GM21360 (cell line): ENCODE data around the gene CRABP2.

ENCODE experiments used
- ATAC-seq: cut with Tn5 transposase; IDR thresholded peaks from one replicate; pipeline ENCODE4 v1.9.1; 2021; ENCODE audit warnings: mild to moderate bottlenecking, moderate library complexity; ENCODE audit not compliant: unreplicated experiment

CRABP2 gene

DNA sequence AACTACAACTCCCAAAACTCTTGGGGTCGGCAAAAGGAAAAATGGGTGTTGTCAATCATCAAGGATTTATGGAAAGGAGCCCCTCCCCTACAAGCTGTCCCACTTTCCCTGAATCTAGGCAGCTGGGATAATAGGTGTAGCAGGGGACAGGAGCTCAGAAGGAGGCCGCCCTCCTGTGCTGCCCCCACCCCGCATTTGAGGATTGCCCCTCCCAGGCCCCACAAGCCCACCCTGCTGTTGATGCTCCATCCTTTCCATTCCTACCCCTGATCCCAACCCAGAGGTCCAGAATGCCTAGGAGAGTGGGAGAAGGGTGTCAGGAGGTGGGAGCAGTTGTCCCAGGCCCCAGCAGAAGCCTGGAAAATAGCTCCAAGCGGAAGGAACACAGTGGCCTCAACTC, 37.4 kb upstream of the CRABP2 start:
- ATAC-seq = no peak

GRCh38 chr1:156742017-156742416, 36.6 kb upstream of the CRABP2 start:
- ATAC-seq = no peak

DNA sequence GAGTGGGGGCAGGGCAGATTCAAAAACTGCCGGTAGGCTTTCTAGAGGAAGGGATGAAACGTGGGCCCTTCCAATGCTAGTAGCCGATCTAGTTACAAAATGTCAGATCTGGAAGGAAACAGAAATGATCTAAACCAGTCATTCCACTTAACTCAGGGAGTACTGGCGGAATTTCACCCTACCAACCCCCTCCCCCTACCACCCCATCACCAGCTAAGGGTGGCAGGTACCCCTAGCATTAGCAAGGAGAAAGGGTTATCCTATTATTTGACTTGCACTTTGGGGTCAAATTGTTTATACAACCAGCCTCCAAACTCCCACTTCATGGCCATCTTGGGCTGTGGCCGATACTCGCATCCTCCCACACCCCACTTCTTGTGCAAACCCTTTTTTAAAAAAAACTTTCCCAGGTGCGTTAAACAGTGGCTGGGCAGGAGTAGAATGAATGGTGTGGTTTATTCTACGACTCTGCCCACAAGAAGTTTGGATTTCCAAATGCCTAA, 36.1 kb upstream of the CRABP2 start:
- no peak for ATAC-seq

GRCh38 chr1:156740741-156741480, 35.5 kb upstream of the CRABP2 start, which contains the start of gene MRPL24:
Gene MRPL24 (minus strand): TSS chr1:156741088. CDS start chr1:156738704, 2,384 bp downstream.
- peak; percentile 77 for ATAC-seq

DNA sequence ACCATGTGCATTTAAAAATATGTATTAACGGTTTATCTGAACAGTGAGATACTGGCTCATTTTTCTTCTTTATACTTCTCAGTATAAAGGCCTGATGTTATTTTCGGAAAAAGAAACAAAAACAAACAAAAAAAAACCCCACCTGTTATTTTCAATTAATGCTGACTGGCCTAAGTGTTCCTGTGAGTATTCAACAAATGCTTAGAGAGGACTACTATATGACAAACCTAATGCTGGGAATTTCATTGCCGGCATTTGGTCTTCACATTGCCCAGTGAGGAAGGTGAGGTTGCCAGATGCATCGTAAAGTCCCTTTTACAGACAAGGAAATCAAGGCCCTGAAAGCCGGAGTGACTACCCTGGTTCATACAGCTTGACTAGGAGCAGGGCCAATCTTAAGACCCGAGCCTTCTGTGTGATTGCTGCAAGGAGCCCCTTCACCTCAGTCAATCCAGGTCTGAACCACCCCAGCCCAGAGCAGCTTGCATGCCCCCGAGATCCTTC, 34.9 kb upstream of the CRABP2 start:
- peak; percentile 12 for ATAC-seq

- no peak for ATAC-seq
Measured at GRCh38 chr1:156738916-156739315, 33.5 kb upstream of the CRABP2 start.

- ATAC-seq = no peak
Measured at GRCh38 chr1:156738407-156738806, 33.0 kb upstream of the CRABP2 start.

- no peak for ATAC-seq
Measured at GRCh38 chr1:156733989-156734584, 28.7 kb upstream of the CRABP2 start.

GRCh38 chr1:156728599-156729462, 23.4 kb upstream of the CRABP2 start, which contains the start of gene ISG20L2:
Gene ISG20L2 (minus strand): TSS chr1:156728766. CDS start chr1:156727652, 1,114 bp downstream.
- peak; percentile 80 for ATAC-seq

- ATAC-seq = peak; percentile 35
Measured at GRCh38 chr1:156727926-156728598, 22.7 kb upstream of the CRABP2 start, which contains the start of gene METTL25B. Gene METTL25B (plus strand): TSS chr1:156728469. CDS start chr1:156729105, 636 bp downstream.

GRCh38 chr1:156727492-156727891, 22.1 kb upstream of the CRABP2 start:
- no peak for ATAC-seq

- ATAC-seq = no peak
Measured at GRCh38 chr1:156726549-156727226, 21.3 kb upstream of the CRABP2 start.

DNA sequence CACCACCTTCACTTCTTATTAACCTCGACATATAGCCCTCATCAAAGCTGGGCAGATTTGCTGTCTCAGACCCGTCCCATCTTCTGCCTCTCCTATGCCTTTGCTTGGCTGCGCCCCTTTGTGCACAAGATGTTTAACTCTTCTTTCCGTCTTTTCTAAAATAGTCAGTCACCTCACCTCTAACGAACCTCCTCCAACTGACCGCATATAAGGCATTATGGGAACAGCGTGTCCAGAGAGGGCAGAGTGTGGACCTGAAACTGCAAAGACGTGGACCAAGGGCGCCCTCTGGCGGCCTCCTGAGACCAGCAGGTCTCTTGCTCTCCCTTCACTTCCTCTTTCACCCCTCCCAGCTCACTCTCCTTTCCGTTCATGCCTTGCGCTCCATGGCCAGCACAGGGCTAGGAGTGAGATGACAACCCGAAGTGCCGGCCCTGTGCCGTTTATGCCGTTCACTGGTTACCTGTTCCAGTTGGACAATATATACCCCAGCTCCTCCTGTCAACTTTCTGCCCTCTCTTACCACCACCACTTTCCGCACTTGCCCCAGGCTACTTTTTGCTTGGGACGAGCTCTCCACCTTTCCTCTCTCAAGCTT, 20.4 kb upstream of the CRABP2 start:
- peak; percentile 34 for ATAC-seq

- no peak for ATAC-seq
Measured at GRCh38 chr1:156721535-156721934, 16.2 kb upstream of the CRABP2 start.

DNA sequence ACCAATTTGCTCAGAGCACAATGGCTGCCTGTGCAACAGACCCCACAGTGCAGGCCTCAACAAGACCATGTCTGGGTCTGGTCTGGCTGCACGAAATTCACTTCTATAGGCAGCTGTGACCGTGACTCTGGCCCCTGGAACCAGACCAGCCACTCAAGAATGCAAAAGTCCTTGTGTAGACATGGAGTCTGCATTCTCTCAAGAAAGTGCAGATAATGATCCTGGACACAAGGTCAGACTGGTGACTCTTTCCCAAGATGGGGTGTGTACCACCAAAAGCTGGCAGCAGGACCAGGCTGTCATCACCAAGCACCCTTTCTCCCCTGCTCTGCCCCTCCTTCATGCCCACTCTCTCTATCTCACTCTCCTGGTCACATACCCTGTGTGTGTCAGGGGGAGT, 15.7 kb upstream of the CRABP2 start:
- ATAC-seq = no peak

- no peak for ATAC-seq
Measured at GRCh38 chr1:156717351-156717750, 12.0 kb upstream of the CRABP2 start.

DNA sequence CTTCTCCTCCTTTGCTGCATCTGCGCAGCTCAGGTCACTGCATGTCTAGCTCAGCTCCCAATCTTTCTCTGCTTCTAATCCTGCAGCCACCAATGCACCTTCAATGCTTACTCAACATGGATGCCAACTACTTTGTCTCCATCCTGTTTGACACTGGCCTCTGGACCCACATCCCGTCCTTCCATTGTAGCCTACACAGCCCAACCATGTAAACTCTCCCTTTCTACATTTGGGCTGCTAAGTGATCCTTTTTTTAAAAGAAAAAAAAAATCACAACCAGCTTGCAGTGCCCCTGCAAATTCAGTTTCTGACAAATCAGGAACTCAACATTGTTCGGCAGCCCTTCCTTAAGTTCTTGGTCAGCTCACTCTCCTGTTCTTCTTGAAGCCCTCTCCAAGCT, 9.4 kb upstream of the CRABP2 start:
- no peak for ATAC-seq

DNA sequence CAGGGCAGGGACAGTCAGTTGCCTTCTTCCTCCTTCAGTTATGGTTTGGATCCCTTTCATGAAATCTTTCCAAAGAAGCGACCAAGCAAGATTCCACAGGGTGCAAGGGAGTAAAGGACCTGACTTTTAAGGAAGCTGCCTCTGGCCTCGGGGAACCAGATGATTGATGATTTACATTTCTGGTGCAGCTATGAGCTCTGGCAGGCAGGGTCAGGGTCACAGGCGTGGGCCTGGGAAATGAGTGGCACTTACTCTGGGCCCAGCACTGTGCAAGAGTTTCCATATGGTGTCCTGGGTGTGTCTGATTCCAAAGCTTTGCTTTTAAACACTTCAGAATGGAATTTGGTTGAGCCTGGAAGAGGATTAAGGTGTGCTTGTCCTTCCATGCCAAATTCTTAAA, 7.2 kb upstream of the CRABP2 start:
- no peak for ATAC-seq

DNA sequence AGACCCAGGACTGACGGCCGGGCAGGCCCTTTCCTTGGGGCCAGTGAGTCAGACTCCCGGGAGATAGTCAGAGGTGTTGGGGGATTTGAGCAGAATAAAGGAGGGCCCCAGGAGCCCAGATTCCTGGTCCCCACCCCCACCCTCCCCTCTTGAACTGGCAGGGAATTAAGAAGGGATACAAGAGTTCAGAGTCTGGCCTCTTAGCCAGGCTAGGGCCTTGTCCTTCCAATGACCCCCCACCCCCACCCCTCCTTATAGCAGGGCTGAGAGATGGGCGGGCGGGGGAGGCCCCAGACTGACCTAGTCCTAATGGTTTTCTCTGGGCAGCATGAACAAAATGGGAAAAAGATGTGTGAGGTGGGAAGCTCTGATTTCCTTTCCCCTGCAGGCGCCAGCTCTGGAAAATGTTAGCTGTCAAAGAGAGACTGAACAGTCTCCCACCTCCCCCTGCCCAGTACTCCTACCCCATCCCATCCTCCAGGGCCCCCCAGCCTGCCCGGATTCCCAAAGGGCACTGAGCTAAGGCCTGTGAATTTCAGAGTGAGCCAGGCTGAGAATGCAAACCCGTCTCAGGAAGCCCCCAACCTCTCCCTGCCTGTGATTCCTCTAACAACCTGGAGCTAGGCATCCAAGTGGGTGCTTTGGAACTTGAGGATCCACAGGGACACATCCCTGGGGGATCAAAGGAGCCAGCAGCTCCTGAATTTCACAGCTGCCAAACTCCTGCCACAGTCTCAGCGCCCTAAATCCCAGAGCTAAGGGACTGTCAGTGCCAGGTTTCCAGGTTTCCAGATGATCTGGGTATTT, 5.8 kb upstream of the CRABP2 start:
- ATAC-seq = no peak
